H1 (cell line): ENCODE results near the gene AXIN2. TPM values are rescaled to one million over a fixed set of nuclear protein-coding genes. Genes with fewer than 3 reads are reported as not detected.

Experiments used
- CTCF ChIA-PET: fragments of 300-600 bp; sonication (Branson Sonifier 250); formaldehyde crosslinking; loops from one replicate; lab custom pipeline; 2021; ENCODE audit not compliant: partially characterized antibody; lab: Charles Lee
- POLR2A ChIA-PET: fragments of 300-600 bp; sonication (Branson Sonifier 250); formaldehyde crosslinking; loops from one replicate; lab custom pipeline; 2021; ENCODE audit warnings: inconsistent platforms; ENCODE audit not compliant: partially characterized antibody; lab: Charles Lee
- DNase-seq, 2 experiments: peaks; one replicate each; pipeline versions ENCODE4 v3.0.0 to v3.0.0-alpha.2; 2010 to 2022; ENCODE audit warnings: low spot score in 2 of 2, low read depth in 1 of 2, mixed read lengths in 1 of 2
- FAIRE-seq: peaks from 2 replicates; lab custom pipeline; 2011; peaks lifted over from hg19 to GRCh38; lab: Jason Lieb, UNC
- H2AFZ ChIP-seq: 2 replicates; pipeline ENCODE4 v1.8.1; 2012; ENCODE audit warnings: low read length, inconsistent platforms
- H2AK5ac ChIP-seq: 2 replicates; pipeline ENCODE4 v1.6.1; 2013; ENCODE audit warnings: low read depth, low read length
- H2BK120ac ChIP-seq: replicated peaks from 2 replicates; pipeline ENCODE3; 2013; ENCODE audit warnings: low read depth, low read length, inconsistent platforms
- H2BK12ac ChIP-seq: 2 replicates; pipeline ENCODE4 v1.6.1; 2013; ENCODE audit warnings: low read depth, low read length
- H2BK15ac ChIP-seq: 2 replicates; pipeline ENCODE4 v1.6.1; 2013; ENCODE audit warnings: low read length
- H2BK20ac ChIP-seq: 2 replicates; pipeline ENCODE4 v1.6.1; 2013; ENCODE audit warnings: low read length
- H2BK5ac ChIP-seq: 2 replicates; pipeline ENCODE4 v1.6.1; 2013; ENCODE audit warnings: low read depth, low read length
- H3K14ac ChIP-seq: 2 replicates; pipeline ENCODE4 v1.6.1; 2013; ENCODE audit warnings: inconsistent platforms; ENCODE audit not compliant: insufficient read length
- H3K18ac ChIP-seq: 2 replicates; pipeline ENCODE4 v1.6.1; 2013; ENCODE audit warnings: low read length; ENCODE audit errors: extremely low read depth
- H3K23ac ChIP-seq: 2 replicates; pipeline ENCODE4 v1.6.1; 2013; ENCODE audit warnings: inconsistent platforms; ENCODE audit not compliant: insufficient read length
- H3K23me2 ChIP-seq: 2 replicates; pipeline ENCODE4 v1.6.1; 2013; ENCODE audit warnings: low read depth, low read length
- H3K27ac ChIP-seq: 2 replicates; pipeline ENCODE4 v1.6.1; 2011; ENCODE audit warnings: low read depth, low read length, inconsistent platforms
- H3K27me3 ChIP-seq, 4 experiments: replicated peaks in 1 of 4; 1 replicate in 1 of 4; 2 replicates in 3 of 4; pipeline versions ENCODE4 v1.6.1 to v1.8.1; 2011 to 2013; ENCODE audit warnings: low read length in 3 of 4, mild to moderate bottlenecking in 3 of 4, inconsistent platforms in 2 of 4, mixed read lengths in 2 of 4, moderate library complexity in 1 of 4; ENCODE audit not compliant: control insufficient read depth in 3 of 4, insufficient read depth in 3 of 4; ENCODE audit errors: extremely low read depth in 1 of 4
- H3K36me3 ChIP-seq, 4 experiments: 2 replicates each; pipeline versions ENCODE4 v1.6.1 to v1.8.1; 2011 to 2013; ENCODE audit warnings: mild to moderate bottlenecking in 4 of 4, low read length in 3 of 4, moderate library complexity in 2 of 4, control low read depth in 1 of 4, inconsistent platforms in 1 of 4; ENCODE audit not compliant: insufficient read depth in 4 of 4, control insufficient read depth in 2 of 4
- H3K4ac ChIP-seq: replicated peaks from 2 replicates; pipeline ENCODE3; 2013; ENCODE audit warnings: low read length, low read depth, mixed read lengths, inconsistent platforms; ENCODE audit not compliant: insufficient read length
- H3K4me1 ChIP-seq, 4 experiments: replicated peaks in 1 of 4; 1 replicate in 1 of 4; 2 replicates in 3 of 4; pipeline versions ENCODE4 v1.6.1 to v1.8.1; 2011 to 2013; ENCODE audit warnings: low read length in 3 of 4, inconsistent platforms in 2 of 4, mixed read lengths in 1 of 4; ENCODE audit not compliant: insufficient read depth in 4 of 4, control insufficient read depth in 3 of 4
- H3K4me2 ChIP-seq, 2 experiments: 2 replicates each; pipeline versions ENCODE4 v1.6.1 to v1.8.1; 2011 to 2013; ENCODE audit warnings: low read depth in 2 of 2, low read length in 2 of 2, control low read depth in 1 of 2, inconsistent platforms in 1 of 2, mild to moderate bottlenecking in 1 of 2; ENCODE audit not compliant: insufficient read depth in 1 of 2
- H3K4me3 ChIP-seq, 4 experiments: fragments of 200-600, 300-600 bp in 1 of 4; sonication (generic), shearing (Covaris generic), sonication (Bioruptor Twin) in 1 of 4; 2 replicates each; pipeline versions ENCODE4 v1.5.1 to v1.8.1; 2011 to 2016; ENCODE audit warnings: low read length in 4 of 4, low read depth in 3 of 4, control low read depth in 2 of 4, inconsistent platforms in 2 of 4, mild to moderate bottlenecking in 2 of 4, mixed read lengths in 1 of 4, moderate library complexity in 1 of 4; ENCODE audit not compliant: insufficient read depth in 2 of 4; ENCODE audit errors: extremely low read depth in 1 of 4
- H3K56ac ChIP-seq: replicated peaks from 2 replicates; pipeline ENCODE3; 2013; ENCODE audit warnings: low read depth, mild to moderate bottlenecking, mixed read lengths, low read length, inconsistent platforms; ENCODE audit not compliant: insufficient read length
- H3K79me1 ChIP-seq: 2 replicates; pipeline ENCODE4 v1.6.1; 2013; ENCODE audit warnings: low read depth, low read length, control low read depth
- H3K79me2 ChIP-seq, 2 experiments: 2 replicates each; pipeline versions ENCODE4 v1.6.1 to v1.8.1; 2012 to 2013; ENCODE audit warnings: low read length in 2 of 2, mild to moderate bottlenecking in 2 of 2, inconsistent platforms in 1 of 2; ENCODE audit not compliant: insufficient read depth in 2 of 2, control insufficient read depth in 1 of 2
- H3K9ac ChIP-seq, 4 experiments: replicated peaks in 1 of 4; 1 replicate in 1 of 4; 2 replicates in 3 of 4; pipeline versions ENCODE4 v1.6.1 to v1.8.1; 2011 to 2013; ENCODE audit warnings: low read depth in 3 of 4, low read length in 3 of 4, control low read depth in 2 of 4, mild to moderate bottlenecking in 2 of 4, moderate library complexity in 2 of 4, inconsistent platforms in 1 of 4; ENCODE audit errors: extremely low read depth in 1 of 4
- H3K9me3 ChIP-seq, 2 experiments: 2 replicates each; pipeline versions ENCODE4 v1.6.1 to v1.8.1; 2012 to 2013; ENCODE audit warnings: mild to moderate bottlenecking in 2 of 2, moderate library complexity in 2 of 2, control low read depth in 1 of 2, inconsistent platforms in 1 of 2, low read depth in 1 of 2, low read length in 1 of 2, mixed read lengths in 1 of 2; ENCODE audit not compliant: insufficient read depth in 2 of 2
- H4K20me1 ChIP-seq, 2 experiments: replicated peaks in 1 of 2; 2 replicates each; pipeline versions ENCODE3 to v1.8.1; 2011 to 2013; ENCODE audit warnings: inconsistent platforms in 2 of 2, low read length in 2 of 2, mild to moderate bottlenecking in 1 of 2; ENCODE audit not compliant: insufficient read depth in 2 of 2, control insufficient read depth in 1 of 2
- H4K5ac ChIP-seq: 2 replicates; pipeline ENCODE4 v1.6.1; 2013; ENCODE audit warnings: low read length, low read depth, mixed read lengths, inconsistent platforms; ENCODE audit not compliant: insufficient read length
- H4K8ac ChIP-seq: 2 replicates; pipeline ENCODE4 v1.8.0; 2013; ENCODE audit warnings: mild to moderate bottlenecking, moderate library complexity, low read length, inconsistent platforms; ENCODE audit not compliant: insufficient read depth; ENCODE audit errors: extremely low read depth
- H4K91ac ChIP-seq: replicated peaks from 2 replicates; pipeline ENCODE3; 2013; ENCODE audit warnings: low read length, mixed read lengths, inconsistent platforms; ENCODE audit not compliant: insufficient read length
- TCF12 ChIP-seq: IDR thresholded peaks from 2 replicates; pipeline ENCODE4 v1.6.1; 2011; ENCODE audit warnings: low read depth, mild to moderate bottlenecking, low read length
- TEAD4 ChIP-seq: IDR thresholded peaks from 2 replicates; pipeline ENCODE4 v1.6.1; 2012; ENCODE audit warnings: low read depth, low read length, inconsistent platforms, mixed read lengths
- WGBS, 2 experiments: shearing (Covaris generic) in 1 of 2; methylation state at CpG; one replicate each; pipeline versions ENCODE4 v1.1.6 to v1.1.7; 2013 to 2015; ENCODE audit warnings: low lambda C conversion rate in 2 of 2, mixed read lengths in 2 of 2, inconsistent platforms in 1 of 2, low coverage in 1 of 2, missing lambda C conversion rate in 1 of 2; ENCODE audit not compliant: insufficient replicate concordance in 2 of 2, insufficient coverage in 1 of 2, insufficient read length in 1 of 2; ENCODE audit errors: extremely low coverage in 1 of 2, missing lambda C conversion rate in 1 of 2; 5-methylcytosine and 5-hydroxymethylcytosine counted together
- polyA plus RNA-seq, 7 experiments: library from polyadenylated mRNA; depleted of rRNA in 3 of 7; stranded (reverse) in 5 of 7; unstranded in 2 of 7; fragments of >200 nt in 5 of 7; fragments of 200-250 nt in 2 of 7; gene quantifications; 1 replicate in 5 of 7; 2 replicates in 1 of 7; 4 replicates in 1 of 7; pipeline versions ENCODE4 v1.2.1 to v1.2.3, GENCODE V29; 2011 to 2013; ENCODE audit warnings: missing spikeins in 2 of 7, mixed read lengths in 2 of 7
- total RNA-seq: library from RNA; stranded (reverse); fragmentation: NEBNext Ultra II Directional; extraction: Animal tissue kit (Norgen Biotek cat#: 25700); gene quantifications from 2 replicates; pipeline ENCODE4 v1.2.1, GENCODE V29; 2021
- TF ChIP-seq, protein P1 (sequence below): IDR thresholded peaks from 2 replicates; pipeline ENCODE4 v1.6.1; 2012; ENCODE audit warnings: inconsistent platforms
- TF ChIP-seq, protein P2 (sequence below): IDR thresholded peaks from 2 replicates; pipeline ENCODE4 v1.6.1; 2012; ENCODE audit warnings: inconsistent platforms

The AXIN2 gene
- total and polyA plus RNA-seq, 2 of the 8 experiments (the other 6 are each of a cell fraction or from before 2014, with no cell fraction given) = 17.7 to 33.4 TPM

DNA sequence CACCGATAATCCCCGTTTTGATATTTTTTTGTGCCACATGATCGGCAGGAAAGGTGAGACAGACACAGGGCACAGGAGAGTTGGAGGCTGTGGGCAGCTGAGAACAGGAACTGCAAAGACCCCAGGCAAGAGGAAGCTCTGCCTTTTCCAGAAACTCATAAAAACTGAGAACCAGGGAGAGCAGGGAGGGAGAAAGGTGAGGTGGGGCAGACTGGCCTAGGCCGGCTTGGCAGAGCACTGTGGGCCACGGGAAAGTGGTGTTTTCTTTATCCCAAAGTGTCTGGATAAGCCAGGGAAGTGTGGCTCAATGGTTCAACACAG, 11.8 kb upstream of the AXIN2 start:
- Histone ChIP-seq H4K5ac (peak overlapping the region; percentile 63), H2BK5ac (peak overlapping the region; percentile 99), H3K79me1 (no peaks in the 10 kb centered on the region), H3K27ac (peak overlapping the region; percentile 93), H4K20me1 (no peaks in the 10 kb centered on the region), H3K56ac (peak overlapping the region; percentile 70), H4K8ac (peak overlapping the region; percentile 75), H3K23ac (no peak overlapping the region), H3K18ac (peak overlapping the region; percentile 96), H2BK12ac (peak overlapping the region; percentile 100), H2BK20ac (peak overlapping the region; percentile 98), H3K9ac (peak overlapping the region in 3 of 4 experiments; percentile 49 to 78 (median 53); a peak in 6 of 7 replicates), H3K14ac (peak overlapping the region; percentile 4), H3K4ac (peak overlapping the region; percentile 100), H3K9me3 (no peaks in the 10 kb centered on the region), H3K36me3 (no peaks in the 10 kb centered on the region), H3K23me2 (no peaks in the 10 kb centered on the region), H3K4me1 (peaks cover 10 to 22% (median 15%) of the 10 kb centered on the region in 4 experiments), H2AK5ac (peak overlapping the region; percentile 98), H2BK15ac (no peak overlapping the region), H4K91ac (peak overlapping the region; percentile 97), H3K79me2 (no peaks in the 10 kb centered on the region), H3K27me3 (no peaks in the 10 kb centered on the region), H3K4me3 (peak overlapping the region in 2 of 4 experiments; percentile 16 to 40; a peak in 3 of 8 replicates), H2AFZ (no peak overlapping the region), H2BK120ac (peak overlapping the region; percentile 100), H3K4me2 (peak overlapping the region; percentile 64 to 78)
- DNase-seq = peak in 1 of 2 experiments; percentile 78
- 9% methylated on average over 4 of the region's 5 CpGs; no CpG with 5 or more reads in 1 of the 2 experiments for WGBS, 2 experiments
- ChIA-PET POLR2A (interaction anchor here (0.7 to 3.4 kb wide), 12 partner anchors 8 to 598 kb away, joined by 3 to 26 read pairs (median 5); partner anchors contain the start of gene AXIN2), CTCF (interaction anchor here (0.6 to 1.4 kb wide), 2 partner anchors 10 to 17 kb away, joined by 3 to 4 read pairs; no protein-coding TSS in a partner anchor)
- no peak for TF ChIP-seq TCF12
- TF ChIP-seq, protein P1, sequence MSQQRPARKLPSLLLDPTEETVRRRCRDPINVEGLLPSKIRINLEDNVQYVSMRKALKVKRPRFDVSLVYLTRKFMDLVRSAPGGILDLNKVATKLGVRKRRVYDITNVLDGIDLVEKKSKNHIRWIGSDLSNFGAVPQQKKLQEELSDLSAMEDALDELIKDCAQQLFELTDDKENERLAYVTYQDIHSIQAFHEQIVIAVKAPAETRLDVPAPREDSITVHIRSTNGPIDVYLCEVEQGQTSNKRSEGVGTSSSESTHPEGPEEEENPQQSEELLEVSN = no peak; the same call in 1 of the 2 replicates
- TF ChIP-seq, protein P2, sequence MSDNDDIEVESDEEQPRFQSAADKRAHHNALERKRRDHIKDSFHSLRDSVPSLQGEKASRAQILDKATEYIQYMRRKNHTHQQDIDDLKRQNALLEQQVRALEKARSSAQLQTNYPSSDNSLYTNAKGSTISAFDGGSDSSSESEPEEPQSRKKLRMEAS = no peak
- no peak for TF ChIP-seq TEAD4
- no peak for FAIRE-seq
